ENCODE results near the gene MYO1B. TPM values are rescaled to one million over a fixed set of nuclear protein-coding genes. Genes with fewer than 3 reads are reported as not detected.

MYO1B gene
- total RNA-seq, 1 experiment from 2014 or later = 95.6 TPM

DNA sequence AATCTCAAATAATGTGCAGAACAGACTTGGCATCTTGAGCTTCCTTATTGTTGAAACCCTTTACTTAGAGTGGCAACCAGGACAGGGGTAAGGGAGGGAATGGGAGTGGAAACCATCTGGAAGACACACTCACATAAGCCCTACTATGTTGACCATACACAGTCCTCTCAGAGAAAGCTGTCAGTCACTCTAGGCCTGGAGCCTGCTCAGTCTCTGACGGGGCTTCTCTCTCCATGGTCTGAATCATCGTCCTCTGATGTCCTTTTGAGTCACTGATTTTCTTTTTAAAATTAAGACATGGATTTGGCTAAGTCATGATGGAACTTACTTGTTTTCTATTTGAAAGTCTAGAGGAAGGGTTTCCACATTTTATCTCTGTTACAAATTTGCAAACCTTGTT lies 74.0 kb downstream of the MYO1B start:
- no peak overlapping the region for H3K4me3 ChIP-seq
- H3K27me3 ChIP-seq = no peaks in the 10 kb centered on the region
- DNase-seq = peak; percentile 56

DNA sequence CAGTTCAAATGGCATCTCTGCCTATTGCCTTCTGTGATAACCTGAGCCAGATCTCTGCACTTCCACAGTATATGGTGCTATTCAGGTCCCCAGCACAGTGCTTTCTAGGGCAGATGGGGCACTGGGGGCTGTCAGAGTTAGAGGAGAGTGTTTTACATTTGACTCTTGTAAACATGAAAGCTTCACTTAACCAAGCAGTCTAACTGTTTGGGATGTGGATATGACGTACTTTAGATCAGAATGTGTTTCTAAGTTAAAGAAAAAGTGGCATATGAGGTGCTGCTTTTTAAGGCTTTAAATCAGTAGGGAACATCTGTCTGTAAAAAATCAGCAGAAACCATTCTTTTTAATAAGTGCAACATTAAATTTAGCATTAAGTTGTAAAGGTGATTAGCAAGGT lies 75.7 kb downstream of the MYO1B start:
- no peak for DNase-seq
- H3K36me3 ChIP-seq = peaks cover 19% of the 10 kb centered on the region
- H3K27me3 ChIP-seq = no peaks in the 10 kb centered on the region

More for the DNA sequence above, 74.0 kb downstream of the MYO1B start:
- Histone ChIP-seq H3K36me3 (peaks cover 2% of the 10 kb centered on the region), H3K9me3 (peaks cover 4% of the 10 kb centered on the region)

DNA sequence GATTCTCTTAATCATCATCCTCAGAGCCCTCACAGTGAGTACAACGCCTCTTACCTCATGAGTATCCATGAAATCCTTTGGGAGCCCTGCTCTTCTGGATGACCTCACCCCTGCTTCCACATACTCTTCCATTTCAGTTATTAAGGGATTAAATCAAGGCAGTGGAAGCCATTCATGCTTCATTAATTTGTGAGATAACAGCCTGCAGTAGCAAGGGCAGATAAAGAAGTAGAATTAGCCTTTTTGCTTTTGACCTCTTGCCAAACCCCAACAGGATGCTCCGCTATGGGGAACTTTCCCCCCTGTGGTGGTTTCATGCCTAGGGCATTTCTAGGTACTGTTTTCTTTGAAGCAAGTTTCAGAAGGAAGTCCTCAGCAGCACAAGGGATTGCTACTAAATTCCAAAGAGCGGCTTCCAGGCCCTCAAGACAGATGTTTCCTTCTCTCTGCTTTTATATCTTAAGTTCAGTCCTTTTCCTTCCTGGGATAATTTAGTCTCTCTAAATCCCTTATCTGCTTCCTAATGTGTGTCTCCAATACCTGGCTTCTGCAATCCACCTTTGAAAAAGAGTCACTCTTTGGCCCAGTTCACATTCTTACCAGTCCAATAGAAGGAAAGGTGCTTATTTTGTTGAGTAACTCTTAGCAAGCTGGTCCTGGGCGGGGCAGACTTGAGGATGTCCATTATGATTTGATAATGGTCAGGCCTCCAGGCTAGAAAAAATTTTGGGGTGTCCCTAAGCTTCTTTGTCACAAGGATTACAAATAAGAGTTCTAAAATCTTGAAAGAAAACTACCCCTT lies 76.9 kb downstream of the MYO1B start:
- peaks cover 12% of the 10 kb centered on the region for H3K9me3 ChIP-seq
- no peak overlapping the region for H3K4me3 ChIP-seq
- no peaks in the 10 kb centered on the region for H3K27me3 ChIP-seq
- DNase-seq = peak; percentile 47
- H3K36me3 ChIP-seq = peaks cover 19% of the 10 kb centered on the region

More for the DNA sequence above, 75.7 kb downstream of the MYO1B start:
- Histone ChIP-seq H3K9me3 (peaks cover 12% of the 10 kb centered on the region), H3K4me3 (no peak overlapping the region)

DNA sequence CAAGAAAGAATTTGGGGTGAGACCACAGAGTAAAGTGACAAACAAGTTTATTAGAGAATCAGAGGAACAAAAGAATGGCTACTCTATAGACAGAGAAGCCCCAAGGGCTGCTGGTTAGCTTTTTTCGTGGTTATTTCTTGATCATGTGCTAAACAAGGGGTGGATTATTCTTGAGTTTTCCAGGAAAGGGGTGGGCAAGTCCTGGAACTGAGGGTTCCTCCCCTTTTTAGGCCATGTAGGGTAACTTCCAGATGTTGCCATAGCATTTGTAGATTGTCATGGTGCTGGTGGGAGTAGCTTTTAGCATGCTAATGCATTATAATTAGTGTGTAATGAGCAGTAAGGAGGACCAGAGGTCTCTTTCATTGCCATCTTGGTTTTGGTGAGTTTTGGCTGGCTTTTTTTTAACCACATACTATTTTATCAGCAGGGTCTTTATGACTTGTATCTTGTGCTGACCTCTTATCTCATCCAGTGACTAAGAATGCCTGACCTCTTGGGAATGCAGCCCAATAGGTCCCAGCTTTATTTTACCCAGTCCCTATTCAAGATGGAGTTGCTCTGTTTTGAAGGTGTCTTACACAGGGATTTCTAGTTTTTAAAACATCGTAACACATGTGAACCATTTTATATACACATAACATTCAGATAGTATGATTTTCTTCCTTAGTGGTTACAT lies 77.8 kb downstream of the MYO1B start:
- Histone ChIP-seq H3K36me3 (peaks cover 19% of the 10 kb centered on the region), H3K9me3 (peaks cover 12% of the 10 kb centered on the region), H3K4me3 (no peak overlapping the region), H3K27me3 (no peaks in the 10 kb centered on the region)
- DNase-seq = no peak

DNA sequence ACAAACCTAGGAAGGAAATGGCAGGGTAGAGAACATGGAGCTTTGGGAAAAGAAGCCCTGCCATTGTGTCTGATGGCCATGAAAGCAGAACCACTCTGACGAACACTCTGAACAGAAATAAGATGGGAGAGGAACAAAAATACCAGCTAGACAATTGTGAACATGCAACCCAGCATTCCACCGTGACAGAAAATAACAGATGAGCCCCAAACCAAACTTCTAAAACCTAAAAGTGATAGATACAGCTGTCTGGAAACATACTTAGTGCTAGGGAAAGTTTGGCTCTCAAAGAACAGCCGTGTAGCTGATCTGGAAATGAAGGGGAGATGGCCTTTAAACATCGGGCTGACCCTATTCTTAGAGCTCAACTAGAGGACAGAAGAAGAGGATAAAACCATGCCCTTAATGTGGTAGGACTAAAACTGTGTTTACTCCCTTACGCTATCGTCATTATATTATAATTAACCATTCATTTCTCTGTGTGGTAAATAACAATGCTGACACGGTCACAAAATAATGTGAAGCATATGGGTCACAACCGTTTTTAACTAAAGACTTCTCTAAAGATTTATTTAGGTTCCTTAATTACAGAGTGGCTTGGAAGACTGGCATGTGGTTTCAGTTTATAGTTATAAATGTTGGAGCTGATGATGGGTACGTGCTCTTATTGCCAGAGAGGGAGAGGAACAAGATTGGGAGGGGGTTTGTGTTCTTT lies 80.6 kb downstream of the MYO1B start:
- peaks cover 29% of the 10 kb centered on the region for H3K36me3 ChIP-seq
- H3K9me3 ChIP-seq = peaks cover 12% of the 10 kb centered on the region
- H3K27me3 ChIP-seq = no peaks in the 10 kb centered on the region
- no peak overlapping the region for H3K4me3 ChIP-seq
- DNase-seq = no peak

DNA sequence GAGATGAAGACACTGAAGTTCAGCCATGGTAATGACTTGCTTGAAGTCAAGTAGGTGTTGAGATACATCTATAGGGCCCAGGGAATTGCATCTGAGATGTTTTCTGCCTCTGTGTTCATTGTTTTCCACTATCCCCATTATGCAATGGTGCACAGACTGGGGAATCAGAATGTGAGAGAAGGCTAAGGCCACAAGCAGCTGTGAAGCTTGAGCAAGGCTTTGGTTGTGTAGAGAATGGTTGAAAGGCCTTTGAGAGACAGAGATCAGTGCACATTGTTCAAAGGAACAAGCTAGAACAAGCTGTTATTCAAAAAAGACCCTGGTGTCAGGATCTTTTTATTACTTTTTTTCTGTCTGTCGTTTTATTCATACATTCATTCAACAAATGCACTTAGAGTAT lies 82.3 kb downstream of the MYO1B start:
- no peak for DNase-seq
- Histone ChIP-seq H3K4me3 (no peak overlapping the region), H3K36me3 (peaks cover 40% of the 10 kb centered on the region), H3K27me3 (no peaks in the 10 kb centered on the region), H3K9me3 (peaks cover 12% of the 10 kb centered on the region)

DNA sequence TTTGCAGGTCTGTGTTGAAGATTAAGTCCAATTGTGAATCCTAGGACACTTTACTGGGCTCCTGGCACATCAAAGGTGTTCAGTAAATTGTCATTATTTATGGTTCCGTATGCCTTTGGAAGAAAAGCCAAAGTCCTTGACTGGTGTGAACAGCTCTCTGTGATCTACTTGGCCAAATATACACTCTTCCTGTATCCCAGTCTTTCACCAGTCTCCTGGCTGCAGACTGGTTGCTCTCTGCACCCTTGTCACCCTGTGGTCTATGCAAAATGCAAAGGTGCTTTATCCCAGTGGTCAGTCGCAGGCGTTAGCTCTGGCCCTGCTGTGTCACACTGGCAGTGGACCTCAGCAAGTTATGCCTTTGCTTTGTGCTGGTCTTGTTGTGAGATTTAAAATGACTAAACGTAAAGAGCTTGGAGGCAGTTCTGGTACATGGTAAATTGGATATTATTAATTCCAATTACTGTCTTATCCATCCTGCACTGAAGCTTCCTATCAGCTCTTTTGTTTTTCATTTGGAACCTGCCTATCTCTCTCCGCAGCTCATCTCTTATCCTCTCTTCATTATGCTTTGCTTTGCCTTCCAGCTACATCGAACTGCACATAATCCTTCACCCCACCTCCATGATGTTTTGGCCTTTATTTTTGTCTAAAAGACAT lies 83.1 kb downstream of the MYO1B start:
- H3K27me3 ChIP-seq = no peaks in the 10 kb centered on the region
- no peak for DNase-seq

DNA sequence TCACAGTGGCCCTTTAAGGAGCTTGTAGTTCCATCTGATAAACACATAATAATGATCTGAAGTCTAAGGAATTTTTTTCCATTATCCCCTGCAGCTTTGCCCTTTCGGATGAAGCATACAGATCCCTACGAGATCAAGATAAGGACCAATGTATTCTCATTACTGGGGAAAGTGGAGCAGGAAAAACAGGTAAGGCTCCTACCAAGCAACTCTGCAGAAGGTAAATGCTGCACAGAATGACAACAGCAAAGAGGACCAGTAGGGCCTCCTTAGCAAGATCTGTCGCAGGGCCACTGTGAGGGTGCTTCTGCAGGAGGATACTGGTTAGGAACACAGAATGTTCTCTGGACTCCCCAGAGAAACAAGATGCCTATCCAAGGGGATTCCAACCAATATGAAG lies 84.6 kb downstream of the MYO1B start:
- peaks cover 3% of the 10 kb centered on the region; the same call in 1 of the 2 replicates for H3K9me3 ChIP-seq
- DNase-seq = no peak
- peaks cover 35% of the 10 kb centered on the region for H3K36me3 ChIP-seq
- H3K27me3 ChIP-seq = no peaks in the 10 kb centered on the region
- H3K4me3 ChIP-seq = no peak overlapping the region

More for the DNA sequence above, 83.1 kb downstream of the MYO1B start:
- no peak overlapping the region for H3K4me3 ChIP-seq
- H3K9me3 ChIP-seq = peaks cover 12% of the 10 kb centered on the region
- H3K36me3 ChIP-seq = peaks cover 40% of the 10 kb centered on the region

DNA sequence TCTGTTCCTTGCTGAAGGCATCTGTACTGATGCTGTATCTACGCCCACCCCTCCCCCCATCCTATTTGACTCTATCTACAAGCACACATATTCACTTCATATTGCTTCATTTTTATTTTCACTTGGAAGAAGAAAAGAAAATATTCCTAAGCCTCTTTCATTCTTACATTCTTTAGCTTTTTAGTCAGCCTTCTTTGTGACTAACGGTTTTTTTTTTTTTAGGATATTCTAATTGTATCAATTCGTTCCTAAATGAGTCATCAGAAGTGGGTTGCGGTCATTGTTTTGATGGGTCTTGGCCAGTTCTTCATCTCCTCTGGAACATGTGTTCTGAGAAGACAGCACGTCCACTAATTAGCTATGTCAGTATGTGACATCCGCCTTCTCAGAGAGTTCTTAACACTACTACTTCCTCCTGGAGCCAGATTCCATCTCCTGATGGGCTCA lies 88.7 kb downstream of the MYO1B start:
- DNase-seq = peak; percentile 63
- Histone ChIP-seq H3K9me3 (no peaks in the 10 kb centered on the region), H3K36me3 (peaks cover 48% of the 10 kb centered on the region), H3K27me3 (no peaks in the 10 kb centered on the region), H3K4me3 (no peak overlapping the region)

DNA sequence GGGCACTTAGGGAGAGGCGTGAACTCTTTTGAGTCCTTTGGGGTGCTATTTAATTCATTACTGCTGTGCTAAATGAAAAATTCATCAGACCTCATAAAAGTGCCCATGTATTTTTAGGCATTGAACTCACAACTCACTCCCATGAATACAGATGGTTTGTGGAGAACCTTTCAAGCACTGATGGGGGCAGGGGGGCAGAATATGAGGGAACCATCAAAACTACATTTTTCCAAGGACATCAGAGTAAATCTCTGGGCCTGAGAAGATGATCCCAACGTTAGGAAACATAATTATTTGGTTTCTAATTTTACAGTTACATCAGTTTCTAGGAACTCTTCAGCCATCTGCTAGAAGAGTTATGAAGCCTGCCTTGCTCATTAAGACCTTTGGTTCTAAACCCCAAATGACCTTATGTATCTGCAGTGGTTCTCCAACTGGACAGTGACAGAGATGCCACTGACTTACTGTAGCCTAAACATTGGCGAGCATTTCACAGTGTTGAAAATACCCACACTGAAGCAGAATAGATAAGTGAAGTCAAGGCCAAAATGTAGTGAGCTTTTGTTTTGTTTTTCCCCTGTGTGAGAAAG lies 90.8 kb downstream of the MYO1B start:
- H3K9me3 ChIP-seq = no peaks in the 10 kb centered on the region
- peaks cover 37% of the 10 kb centered on the region for H3K36me3 ChIP-seq
- no peak for DNase-seq
- no peaks in the 10 kb centered on the region for H3K27me3 ChIP-seq
- no peak overlapping the region for H3K4me3 ChIP-seq

DNA sequence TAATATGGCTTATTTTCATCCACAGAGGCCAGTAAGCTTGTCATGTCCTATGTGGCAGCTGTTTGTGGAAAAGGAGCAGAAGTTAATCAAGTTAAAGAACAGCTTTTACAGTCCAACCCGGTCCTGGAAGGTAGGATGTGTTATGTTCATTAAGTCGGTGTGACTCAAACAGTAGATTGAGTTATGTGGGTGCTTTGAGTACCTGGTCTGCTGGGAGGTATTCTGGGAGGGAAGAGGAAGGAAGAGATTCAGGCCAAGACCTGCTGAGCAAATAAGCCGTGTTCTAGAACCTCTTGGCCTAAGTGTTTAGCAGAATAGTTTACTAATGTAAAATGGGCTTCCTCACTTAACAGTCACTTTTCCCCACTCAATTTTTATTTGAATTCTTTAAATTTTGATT lies 96.2 kb downstream of the MYO1B start:
- H3K27me3 ChIP-seq = no peaks in the 10 kb centered on the region
- no peak for DNase-seq
- no peak overlapping the region for H3K4me3 ChIP-seq
- no peaks in the 10 kb centered on the region for H3K9me3 ChIP-seq
- peaks cover 35% of the 10 kb centered on the region for H3K36me3 ChIP-seq

DNA sequence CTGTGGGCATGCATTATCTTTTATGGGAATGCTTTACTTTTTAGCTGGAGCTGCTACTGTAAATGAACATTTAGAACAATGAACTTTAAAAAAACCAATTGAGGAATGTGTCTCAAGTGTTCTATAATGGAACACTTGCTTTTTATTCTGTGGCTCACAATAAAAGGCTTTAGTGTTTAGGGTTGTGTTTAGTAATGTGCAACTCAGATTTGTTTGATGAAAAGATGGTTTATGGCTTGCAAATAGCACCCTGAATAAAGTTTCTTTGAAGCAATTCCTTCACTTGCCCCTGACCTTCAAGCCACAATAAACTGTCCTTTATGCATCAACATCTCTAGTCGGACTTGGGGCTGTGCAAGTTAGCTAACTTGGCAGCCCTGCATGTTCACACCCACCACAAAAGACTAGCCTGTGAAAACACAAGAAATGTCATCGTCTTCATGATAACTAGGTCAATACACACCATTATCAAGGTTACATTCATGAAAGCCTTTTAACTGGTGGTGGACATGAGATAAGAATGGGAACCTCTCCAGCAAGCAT lies 98.7 kb downstream of the MYO1B start:
- DNase-seq = no peak
- no peak overlapping the region for H3K4me3 ChIP-seq
- no peaks in the 10 kb centered on the region for H3K9me3 ChIP-seq
- H3K36me3 ChIP-seq = peaks cover 39% of the 10 kb centered on the region
- H3K27me3 ChIP-seq = no peaks in the 10 kb centered on the region

DNA sequence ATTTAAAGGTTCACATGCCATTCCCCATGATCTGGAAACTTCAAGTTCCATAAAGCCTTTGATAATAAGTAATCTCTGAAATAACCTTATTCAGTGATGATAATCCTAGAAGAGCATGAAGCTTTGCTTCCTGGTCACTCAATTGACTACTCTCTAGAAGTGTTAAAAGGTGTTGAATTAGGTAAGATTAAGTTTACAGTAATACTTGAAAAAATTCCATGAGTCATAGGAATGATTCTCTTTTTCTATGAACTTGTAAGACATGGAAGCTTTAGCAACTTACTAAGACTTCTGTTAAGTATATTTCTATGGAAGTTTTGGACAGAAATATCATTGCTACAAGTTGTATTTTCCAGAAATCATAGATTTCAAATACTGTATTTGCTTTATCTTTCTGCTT lies 100.6 kb downstream of the MYO1B start:
- no peak for DNase-seq

DNA sequence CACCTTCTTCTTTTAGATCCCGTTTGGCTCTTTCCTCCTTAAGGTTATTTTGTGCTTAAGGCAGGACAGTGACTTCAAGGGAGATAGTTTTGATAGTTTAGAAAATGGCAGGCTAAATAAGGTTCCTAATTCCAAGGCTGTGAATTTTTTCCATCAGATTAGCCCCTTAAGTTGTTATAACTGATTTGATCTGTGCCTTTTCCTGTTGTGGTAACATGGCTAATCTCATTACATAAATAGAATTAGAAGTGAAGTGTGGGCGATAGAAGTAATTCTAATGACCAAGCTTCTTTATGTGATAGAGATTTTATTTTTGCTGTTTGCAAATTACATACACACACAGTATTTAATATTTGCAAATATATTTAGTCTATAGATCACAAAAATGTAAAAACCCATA lies 102.0 kb downstream of the MYO1B start:
- Histone ChIP-seq H3K27me3 (no peaks in the 10 kb centered on the region), H3K36me3 (peaks cover 43% of the 10 kb centered on the region), H3K4me3 (no peak overlapping the region), H3K9me3 (no peaks in the 10 kb centered on the region)
- DNase-seq = no peak

More for the DNA sequence above, 100.6 kb downstream of the MYO1B start:
- H3K27me3 ChIP-seq = no peaks in the 10 kb centered on the region
- H3K36me3 ChIP-seq = peaks cover 47% of the 10 kb centered on the region
- no peaks in the 10 kb centered on the region for H3K9me3 ChIP-seq
- H3K4me3 ChIP-seq = no peak overlapping the region

DNA sequence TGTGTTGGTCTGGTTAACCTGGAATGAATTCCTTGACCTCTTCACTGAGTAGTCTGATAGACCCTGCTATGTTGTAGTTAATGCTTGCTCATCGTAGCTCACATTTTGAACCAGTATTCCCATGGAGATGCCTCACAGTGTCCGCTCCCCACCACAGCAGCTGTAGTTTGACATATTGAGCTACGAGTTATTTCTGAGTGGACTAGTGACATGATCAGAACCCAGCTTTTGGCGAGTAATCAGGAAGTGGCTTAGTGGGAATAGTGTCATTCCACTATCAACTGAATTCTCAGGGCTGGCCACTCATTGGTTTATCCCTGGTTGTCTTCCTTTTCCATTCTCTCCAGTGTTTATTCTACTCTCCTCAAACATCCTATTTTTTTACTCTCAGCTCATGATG lies 102.7 kb downstream of the MYO1B start:
- no peak overlapping the region for H3K4me3 ChIP-seq
- H3K9me3 ChIP-seq = no peaks in the 10 kb centered on the region
- H3K27me3 ChIP-seq = no peaks in the 10 kb centered on the region
- no peak for DNase-seq
- peaks cover 39% of the 10 kb centered on the region for H3K36me3 ChIP-seq

DNA sequence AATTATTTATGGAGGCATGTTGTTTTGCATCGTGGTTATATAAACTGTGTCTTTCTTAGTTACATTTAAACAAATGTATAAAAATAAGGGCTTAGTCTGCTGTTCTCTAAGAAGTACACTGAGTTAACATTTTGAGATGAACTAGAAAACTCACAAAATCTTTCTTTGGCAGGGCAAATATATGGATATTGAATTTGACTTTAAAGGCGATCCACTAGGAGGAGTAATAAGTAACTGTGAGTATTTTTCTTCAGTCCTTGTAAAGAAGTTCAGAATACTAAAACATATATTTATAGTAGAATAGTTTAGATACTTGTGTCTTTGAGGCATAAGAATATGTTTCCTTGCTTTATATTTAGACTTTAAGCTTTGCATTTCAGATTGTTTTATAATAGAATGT lies 104.8 kb downstream of the MYO1B start:
- DNase-seq = no peak
- no peaks in the 10 kb centered on the region; the same call in 1 of the 2 replicates for H3K9me3 ChIP-seq
- H3K27me3 ChIP-seq = no peaks in the 10 kb centered on the region
- no peak overlapping the region for H3K4me3 ChIP-seq
- H3K36me3 ChIP-seq = peaks cover 45% of the 10 kb centered on the region
